T-helper 22 cell (primary cell): ENCODE results near the gene SERINC3.
"Not testable (repeated sequence)": the region's sequence is repeated elsewhere in the genome, so short reads cannot be mapped to it uniquely, and the experiment has no call there.

Source experiments
- DNase-seq: peaks from one replicate; pipeline ENCODE4 v3.0.0-alpha.2; 2020; ENCODE audit warnings: low read depth

SERINC3 gene

DNA sequence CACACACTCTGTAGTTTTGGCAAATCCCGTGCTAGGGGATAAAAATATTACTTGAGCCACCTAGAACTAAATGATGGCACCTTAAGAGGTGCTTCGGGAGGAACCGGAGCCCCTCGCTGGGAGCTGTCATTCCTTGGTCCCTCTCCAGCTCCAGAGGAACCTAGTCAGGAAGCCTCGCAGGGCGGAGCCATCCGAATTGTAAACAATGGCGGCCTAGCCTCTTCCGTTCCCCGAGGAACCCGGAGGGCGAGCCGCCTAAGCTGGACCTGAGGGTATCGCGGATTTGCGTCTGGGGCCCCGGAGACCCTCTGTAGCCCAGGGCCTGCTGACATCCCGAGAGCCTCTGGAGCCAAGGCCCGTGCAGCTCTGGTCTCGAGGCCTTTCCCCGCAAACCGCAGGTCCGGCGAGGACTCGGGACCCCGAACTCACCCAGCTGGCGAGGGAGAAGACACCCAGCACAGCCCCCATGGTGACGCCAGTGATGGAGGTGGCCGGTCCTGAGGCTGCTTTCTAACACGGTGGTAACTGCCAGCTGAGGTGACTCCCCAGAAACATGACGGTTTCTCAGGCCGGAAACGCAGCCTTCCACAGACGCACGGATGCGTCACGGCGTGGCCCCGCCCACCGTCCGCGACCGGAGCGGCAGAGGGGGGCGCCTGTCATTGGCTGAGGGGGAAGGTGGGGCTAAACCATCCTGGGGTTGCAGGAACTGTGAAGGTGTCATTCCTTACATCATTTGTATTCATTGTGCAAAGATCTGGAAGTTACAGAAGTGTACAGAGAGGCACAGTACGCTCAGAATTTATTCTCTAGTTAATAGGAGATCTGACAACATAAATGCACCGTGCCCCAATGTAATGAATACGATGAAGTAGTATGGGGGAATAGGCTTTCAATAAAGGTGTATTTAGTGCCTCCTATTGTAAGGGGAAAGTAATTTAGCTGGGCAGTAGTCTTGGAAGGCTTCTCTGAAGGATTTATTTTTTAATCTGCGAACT, at the start of gene SERINC3:
Gene SERINC3 (minus strand): TSS at position 587 of the 998 bp plus-strand sequence. CDS start 119 bp downstream, at position 468.
- peak; percentile 96 for DNase-seq

DNA sequence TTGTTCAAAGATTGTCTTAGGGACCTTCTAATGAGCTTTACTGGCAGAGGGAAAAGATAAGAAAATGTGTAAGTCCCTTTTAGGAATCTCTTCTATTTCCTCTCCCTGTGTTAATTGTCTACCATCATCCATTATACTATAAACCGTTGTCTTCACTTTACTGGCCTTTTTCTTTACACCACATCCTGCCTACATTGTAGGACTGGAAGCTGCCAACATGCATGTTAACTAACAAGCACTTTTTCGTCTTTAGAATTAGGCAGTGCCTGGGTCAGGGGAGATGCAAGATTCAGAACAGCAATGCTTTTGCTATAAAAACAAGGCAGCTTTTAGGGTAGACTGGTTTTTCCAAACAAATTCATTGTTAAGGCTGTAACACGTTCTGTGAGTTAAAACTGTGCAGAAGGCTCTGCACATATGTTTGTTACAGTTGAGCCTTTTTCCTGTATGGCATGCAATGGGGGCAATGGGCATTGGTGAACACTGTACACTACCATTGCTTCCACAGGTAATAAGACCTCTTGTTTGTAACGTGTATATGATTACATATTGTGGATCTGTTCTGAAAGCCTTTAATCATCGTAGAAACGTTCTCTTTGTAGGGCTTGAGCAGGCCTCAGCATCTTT, 49.6 kb upstream of the SERINC3 start:
- no peak for DNase-seq

DNA sequence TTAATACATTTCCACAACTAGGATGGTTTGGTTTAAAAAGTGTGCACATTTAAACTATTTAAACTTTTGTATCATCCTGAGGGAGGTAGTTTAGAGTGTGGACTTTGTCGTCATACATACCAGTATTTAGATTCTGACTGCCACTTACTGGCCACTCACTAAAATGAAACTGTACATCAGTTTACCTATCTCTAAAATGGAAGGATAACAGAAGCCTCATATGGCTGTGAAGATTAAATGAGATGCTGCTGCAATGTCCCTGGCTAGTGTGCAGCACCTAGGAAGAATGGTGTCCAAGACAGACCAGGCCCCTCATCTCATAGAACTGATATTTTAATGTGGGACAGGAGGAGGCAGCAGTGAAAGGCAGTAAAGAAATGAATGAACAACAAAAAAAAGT, 48.5 kb upstream of the SERINC3 start:
- no peak for DNase-seq

DNA sequence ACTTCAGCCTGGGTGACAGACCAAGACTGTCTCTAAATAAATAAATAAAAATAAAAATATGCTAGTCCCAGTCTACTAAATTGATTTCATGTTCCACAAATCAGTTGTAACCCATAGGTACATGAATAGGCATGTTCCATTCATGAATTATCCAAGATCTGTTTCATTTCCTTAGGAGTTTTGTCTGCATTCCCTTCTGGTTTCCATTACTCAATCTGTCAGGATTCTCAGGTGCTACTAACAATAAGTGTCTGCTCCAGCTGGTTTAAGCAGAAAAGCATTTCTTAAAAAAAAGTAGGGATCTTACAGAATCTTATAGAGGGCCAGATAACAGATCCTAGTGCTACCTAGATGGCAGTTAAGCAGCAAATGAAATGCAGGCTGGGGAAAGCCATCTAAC, 44.9 kb upstream of the SERINC3 start:
- DNase-seq: no peak

DNA sequence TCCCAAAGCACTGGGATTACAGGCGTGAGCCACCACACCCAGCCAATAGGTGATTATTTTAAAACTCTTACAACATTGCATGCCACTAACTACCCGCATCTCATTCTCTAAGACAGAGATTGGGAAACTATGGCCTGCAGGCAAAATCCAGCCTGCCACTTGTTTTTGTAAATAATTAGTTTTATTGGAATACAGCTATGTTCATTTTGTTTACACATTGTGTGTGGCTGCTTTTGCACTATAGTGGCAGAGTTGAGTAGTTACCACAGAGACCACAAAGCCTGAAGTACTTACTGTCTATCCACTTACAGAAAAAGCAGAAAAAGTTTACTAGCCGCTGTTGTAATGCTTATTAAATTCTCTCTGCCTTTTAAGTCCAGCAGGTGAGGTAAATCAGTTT, 44.1 kb upstream of the SERINC3 start:
- DNase-seq: no peak

DNA sequence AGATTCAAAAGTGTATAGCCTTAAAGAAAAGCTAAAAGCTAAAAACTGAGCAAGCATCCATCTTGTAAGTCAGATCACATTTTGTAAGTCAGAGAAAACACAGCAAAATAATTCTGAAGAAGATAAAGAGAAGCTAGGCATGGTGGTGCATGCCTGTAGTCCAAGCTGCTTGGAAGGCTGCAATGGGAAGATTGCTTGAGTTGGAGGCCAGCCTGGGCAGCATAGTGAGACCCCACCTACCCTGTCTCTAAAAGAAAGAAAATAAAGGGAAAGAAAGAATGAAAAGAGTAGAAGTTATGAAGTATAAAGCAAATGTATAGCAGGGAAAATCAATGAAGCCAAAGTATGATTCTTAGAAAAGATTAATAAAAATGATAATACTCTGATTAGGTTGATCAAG, 40.0 kb upstream of the SERINC3 start:
- DNase-seq: no peak

DNA sequence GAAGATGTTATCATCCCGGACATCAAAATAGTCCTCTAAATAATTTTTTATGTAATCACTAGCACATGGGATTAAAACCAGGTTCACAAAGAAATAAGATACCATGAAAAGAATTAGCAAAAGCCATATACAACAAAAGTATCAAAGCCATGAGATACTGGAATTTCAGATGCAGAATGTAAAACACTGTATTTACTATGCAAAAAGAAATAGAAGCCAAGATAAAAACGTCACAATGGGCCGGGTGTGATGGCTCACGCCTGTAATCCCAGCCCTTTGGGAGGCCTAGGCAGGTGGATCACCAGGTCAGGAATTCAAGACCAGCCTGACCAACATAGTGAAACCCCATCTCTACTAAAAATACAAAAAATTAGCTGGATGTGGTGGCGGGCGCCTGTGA, 38.9 kb upstream of the SERINC3 start:
- DNase-seq: not testable (repeated sequence)

DNA sequence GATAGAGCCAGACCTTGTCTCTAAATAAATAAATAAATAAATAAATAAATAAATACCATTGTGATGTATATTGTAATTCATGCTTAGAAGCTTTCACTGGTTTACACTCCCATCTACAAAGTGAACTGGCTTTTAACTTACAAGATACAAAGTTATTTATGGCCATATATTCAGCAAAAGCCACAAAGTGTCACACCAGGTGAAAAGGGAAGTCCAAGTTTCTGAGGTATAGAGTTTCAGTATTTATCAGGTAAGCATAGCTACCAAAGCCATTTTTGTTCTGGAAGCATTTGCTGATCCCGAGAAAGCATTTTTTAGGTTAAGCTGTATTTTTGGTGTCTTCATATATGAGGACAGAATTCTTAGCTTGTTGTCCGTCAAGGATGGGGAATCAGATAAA, 38.4 kb upstream of the SERINC3 start:
- no peak for DNase-seq

DNA sequence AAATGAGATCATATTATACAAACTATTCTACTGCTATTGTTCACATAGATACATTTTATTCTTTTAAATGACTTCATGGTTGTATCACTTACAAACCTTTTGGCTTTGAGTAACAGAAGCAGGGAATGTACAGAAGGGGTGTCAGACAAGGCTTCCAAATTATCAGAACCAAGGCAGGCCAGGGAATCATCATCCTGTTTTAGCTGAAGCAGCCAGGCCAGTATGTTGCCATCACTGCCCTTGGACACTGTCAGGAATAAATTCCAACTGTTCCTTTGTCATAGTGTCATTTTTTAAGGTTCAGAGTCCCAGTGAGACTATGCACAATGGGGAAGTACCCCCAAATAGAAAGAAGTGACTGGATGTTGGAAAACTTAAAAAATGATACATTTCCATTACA, 37.4 kb upstream of the SERINC3 start:
- no peak for DNase-seq

DNA sequence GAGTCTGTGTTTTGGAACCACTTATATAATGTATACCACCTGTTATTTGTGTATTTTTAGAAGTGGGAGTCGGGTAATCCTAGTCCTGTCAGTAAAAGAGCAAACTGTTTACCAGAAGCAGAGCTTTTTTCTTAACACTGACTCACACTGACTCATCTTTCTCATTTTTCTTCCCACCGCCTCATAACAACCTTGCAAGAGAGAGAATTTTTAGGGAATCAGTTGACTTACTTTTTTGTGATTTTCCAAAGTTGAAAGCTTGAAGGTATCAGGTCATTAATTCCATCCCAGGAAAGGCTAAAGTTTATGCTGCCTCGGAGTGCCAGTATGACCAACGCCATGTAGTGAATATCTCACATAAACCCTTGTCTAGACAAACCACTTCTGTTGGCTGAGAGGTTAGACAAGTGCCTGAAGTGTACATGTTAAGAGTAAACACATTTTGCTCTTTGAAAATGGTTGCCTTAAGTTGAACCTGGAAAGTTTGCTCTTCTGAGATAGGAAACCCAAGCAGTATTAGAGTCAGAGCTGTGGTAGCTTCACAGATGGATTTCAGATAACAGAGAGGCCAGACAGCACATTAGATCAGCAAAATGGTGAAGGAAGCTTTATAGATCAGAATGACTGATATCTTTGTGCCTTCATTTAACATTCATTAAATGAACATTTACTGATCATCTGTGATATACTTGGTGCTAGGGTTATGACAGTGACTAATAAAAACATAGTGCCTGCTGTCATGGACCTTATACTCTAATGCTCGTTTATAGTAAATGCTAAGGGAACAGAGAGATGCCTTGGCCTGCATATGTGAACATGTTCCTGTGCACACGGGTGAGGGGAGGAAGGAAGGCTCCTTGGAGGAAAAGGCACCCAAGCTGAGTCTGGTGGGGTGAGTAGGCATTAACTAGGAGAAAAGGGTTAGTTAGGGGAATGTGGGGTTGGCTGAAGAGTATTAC, 31.4 kb upstream of the SERINC3 start:
- DNase-seq: no peak

DNA sequence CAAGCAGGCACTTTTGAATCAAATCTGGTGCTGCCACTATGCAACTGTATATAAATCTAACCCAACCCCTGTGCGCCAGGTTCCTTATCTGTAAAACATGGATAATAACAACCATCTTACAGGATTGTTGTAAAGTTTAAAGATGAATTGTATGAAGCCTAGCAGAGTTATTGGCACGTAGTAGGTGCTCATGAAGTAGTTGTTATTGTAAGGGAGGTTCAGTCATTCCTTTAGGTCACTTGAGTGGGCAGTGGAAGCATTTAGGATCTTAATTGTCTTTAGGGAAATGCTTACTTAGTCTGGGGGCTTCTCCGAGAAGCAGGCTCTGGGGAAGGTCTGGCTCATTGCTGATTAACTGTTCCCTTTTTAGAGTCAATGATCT, 30.7 kb upstream of the SERINC3 start:
- no peak for DNase-seq

DNA sequence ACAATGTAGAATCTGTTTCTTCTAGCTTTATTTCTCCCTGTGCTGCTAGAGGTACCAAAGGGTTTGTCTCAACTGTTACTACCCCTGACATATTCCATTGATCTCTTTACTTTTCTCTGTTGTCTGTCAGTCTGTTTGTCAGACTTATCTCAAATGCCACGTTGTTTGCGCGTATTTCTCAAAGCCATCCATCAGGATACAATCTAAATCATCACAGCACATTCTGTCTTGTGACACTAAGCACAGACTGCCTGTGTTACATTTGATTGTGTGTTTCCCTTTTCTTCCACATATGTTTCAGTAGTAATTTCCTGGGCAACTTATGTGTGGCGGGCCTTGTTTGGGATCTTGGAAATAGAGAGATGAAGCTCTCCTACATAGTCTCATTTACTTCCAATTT, 30.2 kb upstream of the SERINC3 start:
- no peak for DNase-seq

DNA sequence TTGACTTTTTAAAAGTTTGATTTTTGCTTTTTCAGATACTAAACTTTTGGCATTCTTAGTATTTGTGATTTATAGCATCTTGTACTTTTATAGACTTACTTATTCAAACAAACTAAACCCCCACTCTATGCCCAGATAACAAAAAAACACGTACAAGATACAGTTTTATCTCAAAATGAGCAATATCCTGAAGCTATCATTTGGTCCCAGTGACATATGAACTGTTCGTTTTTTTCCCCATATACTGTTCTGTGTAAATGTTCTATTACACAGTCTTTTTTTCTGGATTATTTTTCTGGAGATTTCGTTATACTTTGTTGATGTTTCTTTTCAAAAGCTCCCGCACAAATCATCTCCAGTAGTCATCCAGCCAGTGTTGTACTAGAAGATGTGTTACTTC, 27.3 kb upstream of the SERINC3 start:
- DNase-seq: no peak

DNA sequence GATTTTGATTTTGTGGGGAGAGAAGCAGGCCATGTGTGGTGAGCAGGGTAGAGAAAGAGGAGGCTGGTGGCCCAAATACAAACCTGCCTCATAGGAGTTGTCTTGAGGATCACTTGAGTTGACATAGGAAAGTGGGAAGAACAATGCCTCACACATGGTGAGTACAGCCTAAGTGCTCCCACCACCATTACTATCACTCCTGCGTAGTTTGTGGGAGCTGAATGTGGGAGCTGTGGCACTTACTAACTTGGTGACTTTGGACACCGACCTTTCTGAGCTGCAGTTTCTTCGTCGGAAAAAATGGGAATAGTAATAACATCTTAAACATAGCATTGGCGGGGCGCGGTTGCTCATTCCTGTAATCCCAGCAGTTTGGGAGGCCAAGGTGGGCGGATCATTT, 25.5 kb upstream of the SERINC3 start:
- no peak for DNase-seq

DNA sequence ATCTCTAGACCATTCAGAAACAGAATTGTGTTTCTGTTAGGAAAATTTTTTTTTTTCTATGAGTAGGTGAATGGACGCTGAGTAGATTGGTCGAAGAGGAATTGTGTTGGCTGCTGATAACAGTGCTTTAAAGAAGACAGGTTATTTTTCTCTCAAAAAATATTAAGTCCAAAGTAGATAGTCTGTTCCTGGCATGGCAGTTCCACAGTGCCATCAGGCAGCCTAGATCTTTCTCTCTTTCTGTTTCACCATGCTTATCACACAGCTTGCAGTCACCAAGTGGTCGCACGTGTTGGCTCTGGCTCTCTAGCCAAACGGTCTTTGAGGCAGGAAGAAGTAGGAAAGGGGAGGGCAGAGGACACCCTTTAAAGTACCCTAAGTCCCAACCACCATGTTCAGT, 22.4 kb upstream of the SERINC3 start:
- no peak for DNase-seq

DNA sequence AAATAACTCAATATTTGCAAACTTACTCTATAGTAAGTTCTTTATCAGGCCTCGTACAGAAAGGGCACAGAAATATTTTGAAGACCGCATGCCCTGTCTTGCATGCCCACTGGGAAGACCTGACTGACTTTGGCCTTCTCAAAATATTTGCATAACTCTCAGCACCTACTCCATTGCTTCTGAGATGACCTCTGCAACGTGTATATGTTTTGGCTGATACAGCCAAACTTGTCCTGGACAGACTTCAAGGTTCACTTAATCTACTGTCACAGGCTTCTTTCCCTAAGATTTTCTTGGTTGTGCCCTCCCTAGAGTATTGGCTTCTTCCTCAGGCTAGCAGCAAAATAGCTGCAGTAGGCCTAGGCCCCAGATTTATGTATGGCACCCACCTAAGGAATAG, 21.5 kb upstream of the SERINC3 start:
- no peak for DNase-seq

DNA sequence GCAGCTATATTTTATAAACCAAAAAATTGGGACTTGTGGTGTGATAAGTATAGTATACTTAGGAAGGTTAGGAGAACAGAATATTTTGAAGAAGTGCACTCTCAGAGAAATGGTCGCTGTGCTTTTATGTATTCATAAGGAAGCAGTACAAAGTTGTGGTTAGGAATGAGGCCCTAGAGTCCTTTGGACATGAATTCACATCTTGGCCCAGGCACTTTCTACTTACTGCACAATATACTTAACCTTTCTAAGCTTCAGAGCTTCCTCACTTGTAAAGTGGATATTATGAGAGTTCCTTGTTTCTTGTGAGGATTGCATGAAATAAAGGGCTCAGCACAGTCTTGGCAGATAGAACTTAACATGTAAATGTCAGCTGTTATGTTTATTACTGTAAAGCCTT, 21.0 kb upstream of the SERINC3 start:
- DNase-seq: no peak

DNA sequence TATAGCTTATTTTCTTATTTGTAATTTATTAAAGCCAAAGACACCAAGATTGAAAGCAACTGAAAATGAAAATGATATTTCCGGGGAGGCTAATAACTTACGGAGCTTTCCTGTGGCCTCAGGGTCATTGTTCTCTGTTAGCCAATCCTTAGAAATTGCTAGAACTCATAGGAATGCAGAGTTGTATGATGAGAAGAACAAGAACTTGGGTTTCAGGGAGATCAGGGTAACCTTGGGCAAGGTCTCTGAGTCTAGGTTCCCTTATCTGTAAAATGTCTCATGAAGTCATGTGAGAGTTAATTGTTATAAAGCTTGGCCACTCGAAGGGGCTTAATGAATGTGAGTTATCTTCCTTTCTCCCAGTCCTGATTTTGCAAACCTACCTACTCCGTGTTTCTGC, 20.1 kb upstream of the SERINC3 start:
- no peak for DNase-seq

DNA sequence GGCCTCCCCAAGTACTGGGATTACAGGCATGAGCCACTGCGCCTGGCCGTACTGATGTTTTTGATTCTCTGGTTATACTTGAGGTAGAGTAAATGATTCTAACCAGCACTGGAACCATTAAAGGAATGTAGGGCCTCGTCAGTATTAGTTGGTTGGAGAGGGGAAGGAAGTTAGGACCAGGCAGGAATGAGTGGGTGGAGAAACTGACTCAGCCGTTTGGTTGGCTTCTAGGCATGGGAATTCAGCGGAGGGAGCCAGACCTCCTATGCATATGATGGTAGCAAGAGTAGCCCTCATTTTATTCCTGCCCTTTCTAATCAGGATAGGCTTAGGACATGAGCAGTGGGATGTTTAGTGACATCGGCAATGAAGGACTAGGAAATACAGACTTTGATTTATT, 19.0 kb upstream of the SERINC3 start:
- DNase-seq: no peak

DNA sequence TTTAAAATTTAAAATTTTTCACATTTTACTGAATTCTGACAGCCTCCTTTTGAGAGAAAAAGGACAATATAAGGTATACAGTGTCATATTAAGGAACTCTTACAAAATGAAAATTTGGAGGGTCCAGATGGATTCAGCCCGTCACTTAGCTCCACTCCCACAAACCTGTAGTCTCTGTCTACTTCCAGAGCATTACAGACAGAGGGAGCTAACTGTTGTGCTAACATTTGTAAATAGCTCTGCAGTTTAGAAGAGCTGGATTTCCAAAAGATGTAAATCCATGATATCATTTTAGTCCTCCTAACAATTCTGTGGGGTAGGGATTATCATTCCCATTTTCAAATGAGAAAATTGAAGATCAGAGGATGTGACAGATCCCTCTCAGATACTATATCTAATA, 16.1 kb upstream of the SERINC3 start:
- DNase-seq: no peak

DNA sequence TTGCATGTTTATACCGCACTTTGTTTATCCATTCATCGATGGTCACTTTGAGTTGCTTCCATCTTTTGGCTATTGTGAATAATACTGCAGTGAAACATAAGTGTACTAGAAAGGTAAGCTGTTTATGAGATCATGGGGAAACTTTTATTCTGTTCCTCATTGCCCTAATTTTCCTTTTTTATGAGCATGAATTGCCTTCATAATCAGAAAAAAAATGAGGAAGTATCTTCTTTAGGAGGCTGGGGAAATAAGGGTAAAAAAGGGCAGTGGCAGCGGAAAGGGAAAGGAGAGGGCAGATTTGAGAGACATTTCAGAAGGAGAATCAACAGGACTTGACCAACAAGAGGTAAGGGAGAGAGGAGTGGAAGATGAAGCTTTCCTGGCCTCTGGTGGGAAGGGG, 14.3 kb upstream of the SERINC3 start:
- DNase-seq: no peak

DNA sequence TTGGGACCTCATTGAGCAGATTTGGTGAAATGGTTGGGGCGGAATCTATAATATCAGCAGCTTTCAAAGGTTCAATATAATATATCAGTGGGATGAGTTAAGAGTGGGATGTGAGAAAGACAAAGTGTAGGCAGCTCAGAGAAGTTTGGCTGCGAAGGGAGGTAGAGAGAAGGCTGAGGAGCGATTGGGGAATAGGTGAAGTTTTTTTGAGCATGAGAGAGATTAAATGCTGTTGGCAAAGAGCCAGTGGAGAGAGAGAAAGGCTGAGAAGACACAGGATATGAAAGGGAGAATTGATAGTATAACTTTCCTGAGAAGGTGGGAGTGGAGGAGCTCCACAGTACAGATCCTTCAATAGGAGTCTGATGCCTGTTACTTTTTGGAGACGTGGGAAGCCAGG, 12.1 kb upstream of the SERINC3 start:
- DNase-seq: no peak

DNA sequence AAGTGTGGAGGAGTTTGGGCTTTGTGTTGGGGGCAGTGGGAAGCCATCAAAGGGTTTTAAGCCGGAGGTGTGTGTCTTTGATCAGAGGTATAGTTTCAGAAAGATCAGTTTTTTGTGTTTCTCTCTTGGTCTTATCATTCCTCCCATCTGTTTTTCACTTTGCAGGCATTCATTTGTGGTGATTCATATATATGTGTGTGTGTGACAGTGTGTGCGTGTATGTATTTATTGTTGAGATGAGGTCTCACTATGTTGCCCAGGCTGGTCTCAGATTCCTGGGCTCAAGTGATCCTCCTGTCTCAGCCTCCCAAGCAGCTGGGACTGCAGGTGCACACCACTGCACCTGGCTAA, 11.1 kb upstream of the SERINC3 start:
- no peak for DNase-seq
